H1 (cell line): ENCODE measurements around the gene GSE1. TPM values are rescaled to one million over a fixed set of nuclear protein-coding genes. Genes with fewer than 3 reads are reported as not detected.
A peak's percentile ranks its signal among the peaks of the same experiment; 100 is the strongest.

Experiments
- CTCF ChIA-PET: fragments of 300-600 bp; sonication (Branson Sonifier 250); formaldehyde crosslinking; loops from one replicate; lab custom pipeline; 2021; ENCODE audit not compliant: partially characterized antibody; lab: Charles Lee
- POLR2A ChIA-PET: fragments of 300-600 bp; sonication (Branson Sonifier 250); formaldehyde crosslinking; loops from one replicate; lab custom pipeline; 2021; ENCODE audit warnings: inconsistent platforms; ENCODE audit not compliant: partially characterized antibody; lab: Charles Lee
- DNase-seq, 2 experiments: peaks; one replicate each; pipeline versions ENCODE4 v3.0.0 to v3.0.0-alpha.2; 2010 to 2022; ENCODE audit warnings: low spot score in 2 of 2, low read depth in 1 of 2, mixed read lengths in 1 of 2
- FAIRE-seq: peaks from 2 replicates; lab custom pipeline; 2011; peaks lifted over from hg19 to GRCh38; lab: Jason Lieb, UNC
- H2AFZ ChIP-seq: 2 replicates; pipeline ENCODE4 v1.8.1; 2012; ENCODE audit warnings: low read length, inconsistent platforms
- H2AK5ac ChIP-seq: 2 replicates; pipeline ENCODE4 v1.6.1; 2013; ENCODE audit warnings: low read depth, low read length
- H2BK120ac ChIP-seq: replicated peaks from 2 replicates; pipeline ENCODE3; 2013; ENCODE audit warnings: low read depth, low read length, inconsistent platforms
- H2BK12ac ChIP-seq: 2 replicates; pipeline ENCODE4 v1.6.1; 2013; ENCODE audit warnings: low read depth, low read length
- H2BK15ac ChIP-seq: 2 replicates; pipeline ENCODE4 v1.6.1; 2013; ENCODE audit warnings: low read length
- H2BK20ac ChIP-seq: 2 replicates; pipeline ENCODE4 v1.6.1; 2013; ENCODE audit warnings: low read length
- H2BK5ac ChIP-seq: 2 replicates; pipeline ENCODE4 v1.6.1; 2013; ENCODE audit warnings: low read depth, low read length
- H3K14ac ChIP-seq: 2 replicates; pipeline ENCODE4 v1.6.1; 2013; ENCODE audit warnings: inconsistent platforms; ENCODE audit not compliant: insufficient read length
- H3K18ac ChIP-seq: 2 replicates; pipeline ENCODE4 v1.6.1; 2013; ENCODE audit warnings: low read length; ENCODE audit errors: extremely low read depth
- H3K23ac ChIP-seq: 2 replicates; pipeline ENCODE4 v1.6.1; 2013; ENCODE audit warnings: inconsistent platforms; ENCODE audit not compliant: insufficient read length
- H3K23me2 ChIP-seq: 2 replicates; pipeline ENCODE4 v1.6.1; 2013; ENCODE audit warnings: low read depth, low read length
- H3K27ac ChIP-seq: 2 replicates; pipeline ENCODE4 v1.6.1; 2011; ENCODE audit warnings: low read depth, low read length, inconsistent platforms
- H3K27me3 ChIP-seq, 4 experiments: replicated peaks in 1 of 4; 1 replicate in 1 of 4; 2 replicates in 3 of 4; pipeline versions ENCODE4 v1.6.1 to v1.8.1; 2011 to 2013; ENCODE audit warnings: low read length in 3 of 4, mild to moderate bottlenecking in 3 of 4, inconsistent platforms in 2 of 4, mixed read lengths in 2 of 4, moderate library complexity in 1 of 4; ENCODE audit not compliant: control insufficient read depth in 3 of 4, insufficient read depth in 3 of 4; ENCODE audit errors: extremely low read depth in 1 of 4
- H3K36me3 ChIP-seq, 4 experiments: 2 replicates each; pipeline versions ENCODE4 v1.6.1 to v1.8.1; 2011 to 2013; ENCODE audit warnings: mild to moderate bottlenecking in 4 of 4, low read length in 3 of 4, moderate library complexity in 2 of 4, control low read depth in 1 of 4, inconsistent platforms in 1 of 4; ENCODE audit not compliant: insufficient read depth in 4 of 4, control insufficient read depth in 2 of 4
- H3K4ac ChIP-seq: replicated peaks from 2 replicates; pipeline ENCODE3; 2013; ENCODE audit warnings: low read length, low read depth, mixed read lengths, inconsistent platforms; ENCODE audit not compliant: insufficient read length
- H3K4me1 ChIP-seq, 4 experiments: replicated peaks in 1 of 4; 1 replicate in 1 of 4; 2 replicates in 3 of 4; pipeline versions ENCODE4 v1.6.1 to v1.8.1; 2011 to 2013; ENCODE audit warnings: low read length in 3 of 4, inconsistent platforms in 2 of 4, mixed read lengths in 1 of 4; ENCODE audit not compliant: insufficient read depth in 4 of 4, control insufficient read depth in 3 of 4
- H3K4me2 ChIP-seq, 2 experiments: 2 replicates each; pipeline versions ENCODE4 v1.6.1 to v1.8.1; 2011 to 2013; ENCODE audit warnings: low read depth in 2 of 2, low read length in 2 of 2, control low read depth in 1 of 2, inconsistent platforms in 1 of 2, mild to moderate bottlenecking in 1 of 2; ENCODE audit not compliant: insufficient read depth in 1 of 2
- H3K4me3 ChIP-seq, 4 experiments: fragments of 200-600, 300-600 bp in 1 of 4; sonication (generic), shearing (Covaris generic), sonication (Bioruptor Twin) in 1 of 4; 2 replicates each; pipeline versions ENCODE4 v1.5.1 to v1.8.1; 2011 to 2016; ENCODE audit warnings: low read length in 4 of 4, low read depth in 3 of 4, control low read depth in 2 of 4, inconsistent platforms in 2 of 4, mild to moderate bottlenecking in 2 of 4, mixed read lengths in 1 of 4, moderate library complexity in 1 of 4; ENCODE audit not compliant: insufficient read depth in 2 of 4; ENCODE audit errors: extremely low read depth in 1 of 4
- H3K56ac ChIP-seq: replicated peaks from 2 replicates; pipeline ENCODE3; 2013; ENCODE audit warnings: low read depth, mild to moderate bottlenecking, mixed read lengths, low read length, inconsistent platforms; ENCODE audit not compliant: insufficient read length
- H3K79me1 ChIP-seq: 2 replicates; pipeline ENCODE4 v1.6.1; 2013; ENCODE audit warnings: low read depth, low read length, control low read depth
- H3K79me2 ChIP-seq, 2 experiments: 2 replicates each; pipeline versions ENCODE4 v1.6.1 to v1.8.1; 2012 to 2013; ENCODE audit warnings: low read length in 2 of 2, mild to moderate bottlenecking in 2 of 2, inconsistent platforms in 1 of 2; ENCODE audit not compliant: insufficient read depth in 2 of 2, control insufficient read depth in 1 of 2
- H3K9ac ChIP-seq, 4 experiments: replicated peaks in 1 of 4; 1 replicate in 1 of 4; 2 replicates in 3 of 4; pipeline versions ENCODE4 v1.6.1 to v1.8.1; 2011 to 2013; ENCODE audit warnings: low read depth in 3 of 4, low read length in 3 of 4, control low read depth in 2 of 4, mild to moderate bottlenecking in 2 of 4, moderate library complexity in 2 of 4, inconsistent platforms in 1 of 4; ENCODE audit errors: extremely low read depth in 1 of 4
- H3K9me3 ChIP-seq, 2 experiments: 2 replicates each; pipeline versions ENCODE4 v1.6.1 to v1.8.1; 2012 to 2013; ENCODE audit warnings: mild to moderate bottlenecking in 2 of 2, moderate library complexity in 2 of 2, control low read depth in 1 of 2, inconsistent platforms in 1 of 2, low read depth in 1 of 2, low read length in 1 of 2, mixed read lengths in 1 of 2; ENCODE audit not compliant: insufficient read depth in 2 of 2
- H4K20me1 ChIP-seq, 2 experiments: replicated peaks in 1 of 2; 2 replicates each; pipeline versions ENCODE3 to v1.8.1; 2011 to 2013; ENCODE audit warnings: inconsistent platforms in 2 of 2, low read length in 2 of 2, mild to moderate bottlenecking in 1 of 2; ENCODE audit not compliant: insufficient read depth in 2 of 2, control insufficient read depth in 1 of 2
- H4K5ac ChIP-seq: 2 replicates; pipeline ENCODE4 v1.6.1; 2013; ENCODE audit warnings: low read length, low read depth, mixed read lengths, inconsistent platforms; ENCODE audit not compliant: insufficient read length
- H4K8ac ChIP-seq: 2 replicates; pipeline ENCODE4 v1.8.0; 2013; ENCODE audit warnings: mild to moderate bottlenecking, moderate library complexity, low read length, inconsistent platforms; ENCODE audit not compliant: insufficient read depth; ENCODE audit errors: extremely low read depth
- H4K91ac ChIP-seq: replicated peaks from 2 replicates; pipeline ENCODE3; 2013; ENCODE audit warnings: low read length, mixed read lengths, inconsistent platforms; ENCODE audit not compliant: insufficient read length
- ASH2L ChIP-seq: fragments of 200-600, 300-600 bp; sonication (generic); IDR thresholded peaks from one replicate; pipeline ENCODE4 v1.7.1; 2017; ENCODE audit warnings: low read length
- NRF1 ChIP-seq: IDR thresholded peaks from 2 replicates; pipeline ENCODE4 v1.6.1; 2011; ENCODE audit warnings: mild to moderate bottlenecking, low read depth, low read length, improper control_type of control experiment
- WGBS, 2 experiments: shearing (Covaris generic) in 1 of 2; methylation state at CpG; one replicate each; pipeline versions ENCODE4 v1.1.6 to v1.1.7; 2013 to 2015; ENCODE audit warnings: low lambda C conversion rate in 2 of 2, mixed read lengths in 2 of 2, inconsistent platforms in 1 of 2, low coverage in 1 of 2, missing lambda C conversion rate in 1 of 2; ENCODE audit not compliant: insufficient replicate concordance in 2 of 2, insufficient coverage in 1 of 2, insufficient read length in 1 of 2; ENCODE audit errors: extremely low coverage in 1 of 2, missing lambda C conversion rate in 1 of 2; 5-methylcytosine and 5-hydroxymethylcytosine counted together
- polyA plus RNA-seq, 7 experiments: library from polyadenylated mRNA; depleted of rRNA in 3 of 7; stranded (reverse) in 5 of 7; unstranded in 2 of 7; fragments of >200 nt in 5 of 7; fragments of 200-250 nt in 2 of 7; gene quantifications; 1 replicate in 5 of 7; 2 replicates in 1 of 7; 4 replicates in 1 of 7; pipeline versions ENCODE4 v1.2.1 to v1.2.3, GENCODE V29; 2011 to 2013; ENCODE audit warnings: missing spikeins in 2 of 7, mixed read lengths in 2 of 7
- total RNA-seq: library from RNA; stranded (reverse); fragmentation: NEBNext Ultra II Directional; extraction: Animal tissue kit (Norgen Biotek cat#: 25700); gene quantifications from 2 replicates; pipeline ENCODE4 v1.2.1, GENCODE V29; 2021

GSE1 gene
- total and polyA plus RNA-seq, 2 of the 8 experiments (the other 6 are each of a cell fraction or from before 2014, with no cell fraction given): 26.0 to 65.6 TPM

- DNase-seq: no peak
- CTCF ChIA-PET: interaction anchor here (0.7 to 6.6 kb wide), 23 partner anchors 8 to 301 kb away, joined by 3 to 79 read pairs (median 6); no protein-coding TSS in a partner anchor
Observed at GRCh38 chr16:85607796-85608514, 5.2 kb upstream of the GSE1 start.

More at GRCh38 chr16:85607796-85608514, 5.2 kb upstream of the GSE1 start:
- no peak overlapping the region for H3K23ac ChIP-seq
- no peaks in the 10 kb centered on the region for H3K9me3 ChIP-seq
- H3K27ac ChIP-seq: no peak overlapping the region
- peak overlapping the region; percentile 90; the same call in 1 of the 2 replicates for H2BK5ac ChIP-seq
- peak overlapping the region; percentile 60 for H2BK12ac ChIP-seq
- peaks cover 0 to 9% (median 4%) of the 10 kb centered on the region in 4 experiments; a peak in 2 of 7 replicates for H3K27me3 ChIP-seq
- H2BK15ac ChIP-seq: peak overlapping the region; percentile 72; the same call in 1 of the 2 replicates
- H3K79me2 ChIP-seq: peaks cover 0 to 22% of the 10 kb centered on the region in 2 experiments; a peak in 2 of 4 replicates
- WGBS, 2 experiments: 60% methylated on average over 11 of the region's 14 CpGs; no CpG with 5 or more reads in 1 of the 2 experiments
- H3K18ac ChIP-seq: peak overlapping the region; percentile 90
- peak overlapping the region; percentile 67 for H4K91ac ChIP-seq
- H2BK20ac ChIP-seq: peak overlapping the region; percentile 99; the same call in 1 of the 2 replicates
- peak overlapping the region; percentile 62 to 65 for H3K4me2 ChIP-seq
- peaks cover 0 to 2% of the 10 kb centered on the region in 2 experiments for H4K20me1 ChIP-seq
- H3K23me2 ChIP-seq: peaks cover 3% of the 10 kb centered on the region; the same call in 1 of the 2 replicates
- H3K79me1 ChIP-seq: no peaks in the 10 kb centered on the region; the same call in 1 of the 2 replicates
- no peak overlapping the region for H4K8ac ChIP-seq
- peak overlapping the region in 1 of 4 experiments; percentile 18; a peak in 1 of 7 replicates for H3K9ac ChIP-seq
- H3K4me1 ChIP-seq: peaks cover 10 to 52% (median 43%) of the 10 kb centered on the region in 4 experiments
- no peak overlapping the region for H3K4ac ChIP-seq
- peak overlapping the region; percentile 0 for H2BK120ac ChIP-seq
- H3K14ac ChIP-seq: no peak overlapping the region
- H3K4me3 ChIP-seq: peak overlapping the region in 3 of 4 experiments; percentile 23 to 54 (median 36); a peak in 3 of 8 replicates
- no peak overlapping the region for H4K5ac ChIP-seq
- no peak for TF ChIP-seq NRF1
- peak; percentile 2 for TF ChIP-seq ASH2L
- H2AFZ ChIP-seq: no peak overlapping the region
- POLR2A ChIA-PET: interaction anchor here (1.2 to 1.7 kb wide), 3 partner anchors 51 to 87 kb away, joined by 3 to 5 read pairs (median 3); no protein-coding TSS in a partner anchor
- FAIRE-seq: no peak
- H3K36me3 ChIP-seq: no peaks in the 10 kb centered on the region; a peak in 1 of 8 replicates
- peak overlapping the region; percentile 45; the same call in 1 of the 2 replicates for H2AK5ac ChIP-seq
- no peak overlapping the region for H3K56ac ChIP-seq
